HEK293 (cell line): ENCODE measurements around the gene SMAD7.
A peak's percentile ranks its signal among the peaks of the same experiment; 100 is the strongest.

Experiments
- ATF2 ChIP-seq: fragments of 450-650 bp; formaldehyde crosslinking; IDR thresholded peaks from 2 replicates; pipeline ENCODE4 v1.5.1; 2016; ENCODE audit warnings: missing biosample characterization, missing genetic modification characterization, low read depth
- BCL6B ChIP-seq: fragments of 450-650 bp; formaldehyde crosslinking; IDR thresholded peaks from 2 replicates; pipeline ENCODE4 v1.5.1; 2017; ENCODE audit warnings: missing biosample characterization, missing genetic modification characterization
- EGR2 ChIP-seq: fragments of 450-650 bp; formaldehyde crosslinking; IDR thresholded peaks from 2 replicates; pipeline ENCODE4 v1.5.1; 2016; ENCODE audit warnings: low read depth, missing biosample characterization, missing genetic modification characterization
- HOXA7 ChIP-seq: sonication (generic); formaldehyde crosslinking; IDR thresholded peaks from 2 replicates; pipeline ENCODE4 v1.8.1; 2022; ENCODE audit warnings: missing genetic modification reagents, borderline replicate concordance
- OSR2 ChIP-seq: fragments of 450-650 bp; formaldehyde crosslinking; IDR thresholded peaks from 2 replicates; pipeline ENCODE4 v1.5.1; 2016; ENCODE audit warnings: missing biosample characterization, missing genetic modification characterization
- OVOL3 ChIP-seq: fragments of 450-650 bp; formaldehyde crosslinking; IDR thresholded peaks from 2 replicates; pipeline ENCODE4 v1.5.1; 2016; ENCODE audit warnings: missing biosample characterization, missing genetic modification characterization
- PRDM6 ChIP-seq: fragments of 450-650 bp; formaldehyde crosslinking; IDR thresholded peaks from 2 replicates; pipeline ENCODE4 v1.5.1; 2017; ENCODE audit warnings: missing biosample characterization, missing genetic modification characterization
- ZBTB1 ChIP-seq: fragments of 450-650 bp; formaldehyde crosslinking; IDR thresholded peaks from 2 replicates; pipeline ENCODE4 v1.5.1; 2016; ENCODE audit warnings: missing biosample characterization, missing genetic modification characterization
- ZBTB20 ChIP-seq: fragments of 450-650 bp; formaldehyde crosslinking; IDR thresholded peaks from 2 replicates; pipeline ENCODE4 v1.5.1; 2016; ENCODE audit warnings: missing biosample characterization, missing genetic modification characterization
- ZBTB6 ChIP-seq: fragments of 450-650 bp; formaldehyde crosslinking; IDR thresholded peaks from 2 replicates; pipeline ENCODE4 v1.5.1; 2017; ENCODE audit warnings: missing biosample characterization, missing genetic modification characterization
- ZFHX2 ChIP-seq: fragments of 450-650 bp; formaldehyde crosslinking; conservative IDR thresholded peaks from 2 replicates; pipeline ENCODE4 v1.5.1; 2016; ENCODE audit warnings: missing biosample characterization, missing genetic modification characterization
- ZFP69B ChIP-seq: fragments of 450-650 bp; formaldehyde crosslinking; IDR thresholded peaks from 2 replicates; pipeline ENCODE4 v1.5.1; 2016; ENCODE audit warnings: missing biosample characterization, missing genetic modification characterization
- ZNF133 ChIP-seq: fragments of 450-650 bp; formaldehyde crosslinking; IDR thresholded peaks from 2 replicates; pipeline ENCODE4 v1.5.1; 2016; ENCODE audit warnings: missing biosample characterization, missing genetic modification characterization
- ZNF155 ChIP-seq: fragments of 450-650 bp; formaldehyde crosslinking; IDR thresholded peaks from 2 replicates; pipeline ENCODE4 v1.5.1; 2016; ENCODE audit warnings: missing biosample characterization, missing genetic modification characterization
- ZNF221 ChIP-seq: fragments of 450-650 bp; formaldehyde crosslinking; IDR thresholded peaks from 2 replicates; pipeline ENCODE4 v1.5.1; 2017; ENCODE audit warnings: missing biosample characterization, missing genetic modification characterization, borderline replicate concordance
- ZNF248 ChIP-seq: fragments of 450-650 bp; formaldehyde crosslinking; IDR thresholded peaks from 2 replicates; pipeline ENCODE4 v1.5.1; 2017; ENCODE audit warnings: missing biosample characterization, missing genetic modification characterization
- ZNF26 ChIP-seq: fragments of 450-650 bp; formaldehyde crosslinking; IDR thresholded peaks from 2 replicates; pipeline ENCODE4 v1.5.1; 2016; ENCODE audit warnings: missing biosample characterization, missing genetic modification characterization
- ZNF311 ChIP-seq: fragments of 450-650 bp; formaldehyde crosslinking; IDR thresholded peaks from 2 replicates; pipeline ENCODE4 v1.5.1; 2017; ENCODE audit warnings: missing biosample characterization, missing genetic modification characterization, borderline replicate concordance
- ZNF341 ChIP-seq: fragments of 450-650 bp; formaldehyde crosslinking; IDR thresholded peaks from 2 replicates; pipeline ENCODE4; 2016; ENCODE audit warnings: low read depth, missing biosample characterization, missing genetic modification characterization
- ZNF350 ChIP-seq: fragments of 450-650 bp; formaldehyde crosslinking; IDR thresholded peaks from 2 replicates; pipeline ENCODE4 v1.5.0; 2017; ENCODE audit warnings: missing biosample characterization, mild to moderate bottlenecking, missing genetic modification characterization
- ZNF416 ChIP-seq: fragments of 450-650 bp; formaldehyde crosslinking; IDR thresholded peaks from 2 replicates; pipeline ENCODE4 v1.5.1; 2016; ENCODE audit warnings: missing biosample characterization, missing genetic modification characterization
- ZNF514 ChIP-seq: fragments of 450-650 bp; formaldehyde crosslinking; IDR thresholded peaks from 2 replicates; pipeline ENCODE4 v1.5.1; 2016; ENCODE audit warnings: missing biosample characterization, missing genetic modification characterization
- ZNF529 ChIP-seq: fragments of 450-650 bp; formaldehyde crosslinking; IDR thresholded peaks from 2 replicates; pipeline ENCODE4 v1.5.1; 2017; ENCODE audit warnings: missing genetic modification characterization, missing biosample characterization; ENCODE audit not compliant: insufficient replicate concordance
- ZNF558 ChIP-seq: fragments of 450-650 bp; formaldehyde crosslinking; IDR thresholded peaks from 2 replicates; pipeline ENCODE4 v1.5.1; 2016; ENCODE audit warnings: missing biosample characterization, missing genetic modification characterization
- ZNF658 ChIP-seq: fragments of 450-650 bp; formaldehyde crosslinking; IDR thresholded peaks from 2 replicates; pipeline ENCODE4; 2016; ENCODE audit warnings: missing biosample characterization, missing genetic modification characterization
- ZNF701 ChIP-seq: fragments of 450-650 bp; formaldehyde crosslinking; IDR thresholded peaks from 2 replicates; pipeline ENCODE4 v1.5.1; 2016; ENCODE audit warnings: missing biosample characterization, missing genetic modification characterization
- ZNF830 ChIP-seq: fragments of 450-650 bp; IDR thresholded peaks from 2 replicates; pipeline ENCODE4 v1.5.0; 2018; ENCODE audit warnings: missing biosample characterization, missing genetic modification characterization, low read depth, mild to moderate bottlenecking, moderate library complexity
- ZSCAN30 ChIP-seq: fragments of 450-650 bp; IDR thresholded peaks from 2 replicates; pipeline ENCODE4 v1.5.1; 2018; ENCODE audit warnings: missing biosample characterization, mild to moderate bottlenecking, missing genetic modification characterization, moderate library complexity
- TF ChIP-seq, protein P1 (sequence below): fragments of 450-650 bp; formaldehyde crosslinking; IDR thresholded peaks from 2 replicates; pipeline ENCODE4; 2016; ENCODE audit warnings: missing biosample characterization, missing genetic modification characterization
- TF ChIP-seq, protein P2 (sequence below): fragments of 450-650 bp; formaldehyde crosslinking; IDR thresholded peaks from 2 replicates; pipeline ENCODE4 v1.5.1; 2016; ENCODE audit warnings: missing biosample characterization, missing genetic modification characterization
- TF ChIP-seq, protein P3 (sequence below): fragments of 450-650 bp; formaldehyde crosslinking; IDR thresholded peaks from 2 replicates; pipeline ENCODE4 v1.5.1; 2016; ENCODE audit warnings: missing biosample characterization, missing genetic modification characterization

Gene SMAD7

DNA sequence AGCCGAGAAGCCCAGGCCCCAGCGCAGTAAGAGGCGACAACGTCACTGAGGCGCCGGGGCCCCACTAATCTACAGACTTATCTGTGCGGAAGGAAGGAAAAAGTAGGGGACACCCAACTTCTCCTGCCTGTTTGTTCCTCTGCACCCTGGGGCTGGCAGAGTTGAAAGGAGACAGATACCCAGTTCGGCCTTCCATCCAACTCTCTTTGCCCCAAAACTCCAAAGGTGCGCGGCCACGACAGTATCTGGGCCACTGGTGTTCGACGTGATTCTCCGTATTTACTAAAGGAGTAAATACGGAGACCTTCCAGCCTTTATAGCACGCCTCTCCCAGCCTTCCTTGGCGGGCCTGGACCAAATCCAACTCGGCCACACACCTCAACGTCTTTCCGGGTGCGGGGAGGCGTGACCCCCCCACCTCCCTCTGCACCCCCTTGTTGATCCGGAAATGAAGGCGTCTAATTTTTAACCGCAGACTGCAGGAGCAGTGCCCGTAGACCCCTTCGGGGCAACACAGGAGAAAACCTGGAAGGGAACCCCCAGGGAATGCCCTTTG lies 1.6 kb downstream of the SMAD7 start (continued):
- TF ChIP-seq ZFP69B (tag by site-specific recombination), result peak; percentile 43; the same call in 1 of the 2 replicates
- TF ChIP-seq ZNF311 (tag by site-specific recombination), result no peak
- no peak for TF ChIP-seq BCL6B (tag by site-specific recombination)
- TF ChIP-seq ZNF830 (tag by site-specific recombination), result no peak
- no peak for TF ChIP-seq ZNF701 (tag by site-specific recombination)
- TF ChIP-seq ZSCAN30 (tag by site-specific recombination), result no peak
- TF ChIP-seq ZBTB1, result no peak
- no peak for TF ChIP-seq ZNF248
- no peak for TF ChIP-seq ATF2
- no peak for TF ChIP-seq ZNF221 (tag by site-specific recombination)
- no peak for TF ChIP-seq OSR2 (tag by site-specific recombination)
- no peak for TF ChIP-seq ZNF416
- TF ChIP-seq, protein P1, sequence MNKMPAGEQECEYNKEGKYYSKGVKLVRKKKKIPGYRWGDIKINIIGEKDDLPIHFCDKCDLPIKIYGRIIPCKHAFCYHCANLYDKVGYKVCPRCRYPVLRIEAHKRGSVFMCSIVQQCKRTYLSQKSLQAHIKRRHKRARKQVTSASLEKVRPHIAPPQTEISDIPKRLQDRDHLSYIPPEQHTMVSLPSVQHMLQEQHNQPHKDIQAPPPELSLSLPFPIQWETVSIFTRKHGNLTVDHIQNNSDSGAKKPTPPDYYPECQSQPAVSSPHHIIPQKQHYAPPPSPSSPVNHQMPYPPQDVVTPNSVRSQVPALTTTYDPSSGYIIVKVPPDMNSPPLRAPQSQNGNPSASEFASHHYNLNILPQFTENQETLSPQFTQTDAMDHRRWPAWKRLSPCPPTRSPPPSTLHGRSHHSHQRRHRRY (tag by site-specific recombination), result no peak
- TF ChIP-seq ZBTB6 (tag by site-specific recombination), result no peak
- no peak for TF ChIP-seq ZFHX2 (tag by site-specific recombination)
- TF ChIP-seq ZNF514, result no peak
- no peak for TF ChIP-seq ZNF558 (tag by site-specific recombination)
- TF ChIP-seq ZNF529 (tag by site-specific recombination), result no peak
- no peak for TF ChIP-seq HOXA7
- TF ChIP-seq, protein P2, sequence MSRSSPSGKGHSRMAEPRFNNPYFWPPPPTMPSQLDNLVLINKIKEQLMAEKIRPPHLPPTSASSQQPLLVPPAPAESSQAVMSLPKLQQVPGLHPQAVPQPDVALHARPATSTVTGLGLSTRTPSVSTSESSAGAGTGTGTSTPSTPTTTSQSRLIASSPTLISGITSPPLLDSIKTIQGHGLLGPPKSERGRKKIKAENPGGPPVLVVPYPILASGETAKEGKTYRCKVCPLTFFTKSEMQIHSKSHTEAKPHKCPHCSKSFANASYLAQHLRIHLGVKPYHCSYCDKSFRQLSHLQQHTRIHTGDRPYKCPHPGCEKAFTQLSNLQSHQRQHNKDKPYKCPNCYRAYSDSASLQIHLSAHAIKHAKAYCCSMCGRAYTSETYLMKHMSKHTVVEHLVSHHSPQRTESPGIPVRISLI, result no peak
- TF ChIP-seq PRDM6 (tag by site-specific recombination), result no peak
- no peak for TF ChIP-seq ZNF155
- no peak for TF ChIP-seq ZNF341 (tag by site-specific recombination)
- no peak for TF ChIP-seq ZNF26 (tag by site-specific recombination)
- TF ChIP-seq, protein P3, sequence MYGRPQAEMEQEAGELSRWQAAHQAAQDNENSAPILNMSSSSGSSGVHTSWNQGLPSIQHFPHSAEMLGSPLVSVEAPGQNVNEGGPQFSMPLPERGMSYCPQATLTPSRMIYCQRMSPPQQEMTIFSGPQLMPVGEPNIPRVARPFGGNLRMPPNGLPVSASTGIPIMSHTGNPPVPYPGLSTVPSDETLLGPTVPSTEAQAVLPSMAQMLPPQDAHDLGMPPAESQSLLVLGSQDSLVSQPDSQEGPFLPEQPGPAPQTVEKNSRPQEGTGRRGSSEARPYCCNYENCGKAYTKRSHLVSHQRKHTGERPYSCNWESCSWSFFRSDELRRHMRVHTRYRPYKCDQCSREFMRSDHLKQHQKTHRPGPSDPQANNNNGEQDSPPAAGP (tag by site-specific recombination), result 0 out of 2 replicates have a peak, but pooled peaks have one; percentile 6
- no peak for TF ChIP-seq ZNF350 (tag by site-specific recombination)
- no peak for TF ChIP-seq OVOL3 (tag by site-specific recombination)
- peak; percentile 40; the same call in 1 of the 2 replicates for TF ChIP-seq ZBTB20
- no peak for TF ChIP-seq ZNF133 (tag by site-specific recombination)
- no peak for TF ChIP-seq EGR2 (tag by site-specific recombination)
- TF ChIP-seq ZNF658, result no peak
